Prostate gland (tissue), 2 donors: ENCODE measurements around the gene EHMT1. TPM values are rescaled to one million over a fixed set of nuclear protein-coding genes. Genes with fewer than 3 reads are reported as not detected.

ENCODE experiments used
- DNase-seq: peaks from one replicate; pipeline ENCODE4 v3.0.0-alpha.2; 2019; ENCODE audit warnings: low spot score
- H3K27ac ChIP-seq, 2 donors: fragments of 200-600 bp; sonication (generic); 2 replicates each; pipeline ENCODE4 v1.5.1; 2017 to 2019
- H3K27me3 ChIP-seq: fragments of 200-600 bp; sonication (generic); replicated peaks from 2 replicates; pipeline ENCODE4 v1.5.1; 2019; ENCODE audit not compliant: insufficient read depth
- H3K36me3 ChIP-seq, 2 donors: fragments of 200-600 bp; sonication (generic); 1 replicate in 1 of 2; 2 replicates in 1 of 2; pipeline versions ENCODE4 v1.5.1 to v1.8.1; 2017 to 2019
- H3K4me1 ChIP-seq: fragments of 200-600 bp; sonication (generic); replicated peaks from 2 replicates; pipeline ENCODE4 v1.5.1; 2019
- H3K4me3 ChIP-seq, 2 donors: fragments of 200-600 bp; sonication (generic); 2 replicates each; pipeline ENCODE4 v1.5.1; 2017 to 2019
- H3K9me3 ChIP-seq: fragments of 200-600 bp; sonication (generic); 2 replicates; pipeline ENCODE4 v1.5.1; 2017
- POLR2A ChIP-seq: fragments of 450-650 bp; IDR thresholded peaks from one replicate; pipeline ENCODE4 v1.6.1; 2016; ENCODE audit warnings: antibody characterized with exemption, mild to moderate bottlenecking
- POLR2AphosphoS5 ChIP-seq: sonication (generic); formaldehyde crosslinking; IDR thresholded peaks from one replicate; pipeline ENCODE4 v1.6.1; 2017; ENCODE audit warnings: antibody characterized with exemption
- WGBS: methylation state at CpG from one replicate; pipeline ENCODE4 v1.1.5; 2018; 5-methylcytosine and 5-hydroxymethylcytosine counted together
- intact Hi-C: fragments of 100-400 bp; cut with DNase I; formaldehyde crosslinking; loops from one replicate; pipeline ENCODE4 v1.14.2; 2022
- total RNA-seq, 2 donors: library from RNA; depleted of rRNA; stranded (reverse); fragments of >200 nt; gene quantifications; one replicate each; pipeline ENCODE4 v1.1.0, GENCODE V29; 2016
- TF ChIP-seq, protein P1 (sequence below), 4 experiments: fragments of 200-600 bp in 2 of 4; fragments of 450-650 bp in 2 of 4; sonication (generic) in 2 of 4; IDR thresholded peaks; 1 replicate in 3 of 4; 2 replicates in 1 of 4; pipeline ENCODE4 v1.5.1; 2016 to 2019; ENCODE audit warnings: antibody characterized with exemption in 4 of 4, mild to moderate bottlenecking in 2 of 4, moderate library complexity in 2 of 4

Gene EHMT1
- total RNA-seq, 2 donors from 2014 or later = 81.3 to 149 TPM

DNA sequence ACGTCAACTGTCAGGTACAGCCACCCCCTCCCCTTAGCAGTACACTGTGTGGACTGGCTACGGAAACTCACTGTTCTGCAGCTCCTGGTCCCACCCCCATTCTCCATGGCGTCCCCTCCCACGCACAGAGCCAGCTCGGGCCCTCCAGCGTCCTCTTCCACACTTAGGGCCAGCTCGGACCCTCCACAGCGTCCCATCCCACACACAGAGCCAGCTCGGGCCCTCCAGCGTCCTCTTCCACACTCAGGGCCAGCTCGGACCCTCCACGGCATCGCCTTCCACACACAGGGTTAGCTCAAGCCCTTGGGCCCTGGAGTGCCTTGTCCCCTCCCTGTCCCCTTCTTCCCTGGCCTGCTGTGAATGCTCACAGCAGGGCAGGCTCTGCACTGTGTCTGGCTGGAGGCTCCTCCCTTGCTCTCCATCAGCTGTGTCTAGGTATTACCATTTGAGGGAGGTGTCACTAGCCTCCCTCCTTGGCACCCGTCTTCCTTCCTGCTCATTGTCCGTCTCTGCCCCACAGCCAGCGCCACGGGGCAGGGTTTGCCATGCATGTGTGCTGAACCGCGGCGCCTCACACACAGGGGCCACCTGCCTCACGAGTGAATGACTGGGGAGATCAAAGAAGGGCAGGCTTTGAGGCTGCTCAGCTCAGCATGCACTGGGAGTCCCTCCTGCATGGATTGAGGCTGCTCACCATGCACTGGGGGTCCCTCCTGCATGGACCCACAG, 180.3 kb downstream of the EHMT1 start:
- Histone ChIP-seq H3K4me1 (no peaks in the 10 kb centered on the region), H3K9me3 (no peaks in the 10 kb centered on the region), H3K27me3 (no peaks in the 10 kb centered on the region), H3K27ac (no peak overlapping the region), H3K36me3 (peaks cover 0 to 4% of the 10 kb centered on the region in 2 donors), H3K4me3 (no peak overlapping the region)
- TF ChIP-seq POLR2AphosphoS5 = no peak
- TF ChIP-seq, protein P1, sequence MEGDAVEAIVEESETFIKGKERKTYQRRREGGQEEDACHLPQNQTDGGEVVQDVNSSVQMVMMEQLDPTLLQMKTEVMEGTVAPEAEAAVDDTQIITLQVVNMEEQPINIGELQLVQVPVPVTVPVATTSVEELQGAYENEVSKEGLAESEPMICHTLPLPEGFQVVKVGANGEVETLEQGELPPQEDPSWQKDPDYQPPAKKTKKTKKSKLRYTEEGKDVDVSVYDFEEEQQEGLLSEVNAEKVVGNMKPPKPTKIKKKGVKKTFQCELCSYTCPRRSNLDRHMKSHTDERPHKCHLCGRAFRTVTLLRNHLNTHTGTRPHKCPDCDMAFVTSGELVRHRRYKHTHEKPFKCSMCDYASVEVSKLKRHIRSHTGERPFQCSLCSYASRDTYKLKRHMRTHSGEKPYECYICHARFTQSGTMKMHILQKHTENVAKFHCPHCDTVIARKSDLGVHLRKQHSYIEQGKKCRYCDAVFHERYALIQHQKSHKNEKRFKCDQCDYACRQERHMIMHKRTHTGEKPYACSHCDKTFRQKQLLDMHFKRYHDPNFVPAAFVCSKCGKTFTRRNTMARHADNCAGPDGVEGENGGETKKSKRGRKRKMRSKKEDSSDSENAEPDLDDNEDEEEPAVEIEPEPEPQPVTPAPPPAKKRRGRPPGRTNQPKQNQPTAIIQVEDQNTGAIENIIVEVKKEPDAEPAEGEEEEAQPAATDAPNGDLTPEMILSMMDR (IDR thresholded peaks at IDR 0.05) = no peak
- TF ChIP-seq POLR2A = no peak
- 91% methylated on average over 21 of the region's 21 CpGs for WGBS
- intact Hi-C loops = no loop called here
- no peak for DNase-seq

DNA sequence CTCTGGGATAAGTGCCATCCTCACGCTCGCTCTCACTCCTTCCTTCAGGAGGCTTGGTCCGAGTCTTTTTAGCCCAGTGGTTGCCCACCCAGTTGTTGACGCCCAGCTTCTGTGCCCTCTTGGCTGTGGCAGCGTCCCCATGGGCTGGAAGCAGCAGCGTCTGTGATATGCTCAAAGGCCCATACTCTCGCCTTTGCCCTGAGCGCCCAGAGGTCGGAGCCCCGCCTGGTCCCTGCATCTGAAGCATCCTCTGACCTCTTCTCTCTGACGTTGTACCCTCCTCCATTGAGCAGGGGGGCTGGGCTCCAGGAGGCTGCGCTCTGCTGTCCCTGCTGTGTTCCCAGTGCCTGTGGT, 180.8 kb downstream of the EHMT1 start:
- WGBS = 92% methylated on average over 12 of the region's 12 CpGs
- H3K4me1 ChIP-seq = no peaks in the 10 kb centered on the region
- intact Hi-C loops = no loop called here
- H3K27me3 ChIP-seq = no peaks in the 10 kb centered on the region
- DNase-seq = no peak
- no peak overlapping the region for H3K4me3 ChIP-seq
- H3K36me3 ChIP-seq = peaks cover 0 to 4% of the 10 kb centered on the region in 2 donors
- no peaks in the 10 kb centered on the region for H3K9me3 ChIP-seq
- no peak overlapping the region for H3K27ac ChIP-seq
- TF ChIP-seq POLR2A = no peak
- no peak for TF ChIP-seq POLR2AphosphoS5
- TF ChIP-seq, protein P1 (IDR thresholded peaks at IDR 0.05) = no peak

DNA sequence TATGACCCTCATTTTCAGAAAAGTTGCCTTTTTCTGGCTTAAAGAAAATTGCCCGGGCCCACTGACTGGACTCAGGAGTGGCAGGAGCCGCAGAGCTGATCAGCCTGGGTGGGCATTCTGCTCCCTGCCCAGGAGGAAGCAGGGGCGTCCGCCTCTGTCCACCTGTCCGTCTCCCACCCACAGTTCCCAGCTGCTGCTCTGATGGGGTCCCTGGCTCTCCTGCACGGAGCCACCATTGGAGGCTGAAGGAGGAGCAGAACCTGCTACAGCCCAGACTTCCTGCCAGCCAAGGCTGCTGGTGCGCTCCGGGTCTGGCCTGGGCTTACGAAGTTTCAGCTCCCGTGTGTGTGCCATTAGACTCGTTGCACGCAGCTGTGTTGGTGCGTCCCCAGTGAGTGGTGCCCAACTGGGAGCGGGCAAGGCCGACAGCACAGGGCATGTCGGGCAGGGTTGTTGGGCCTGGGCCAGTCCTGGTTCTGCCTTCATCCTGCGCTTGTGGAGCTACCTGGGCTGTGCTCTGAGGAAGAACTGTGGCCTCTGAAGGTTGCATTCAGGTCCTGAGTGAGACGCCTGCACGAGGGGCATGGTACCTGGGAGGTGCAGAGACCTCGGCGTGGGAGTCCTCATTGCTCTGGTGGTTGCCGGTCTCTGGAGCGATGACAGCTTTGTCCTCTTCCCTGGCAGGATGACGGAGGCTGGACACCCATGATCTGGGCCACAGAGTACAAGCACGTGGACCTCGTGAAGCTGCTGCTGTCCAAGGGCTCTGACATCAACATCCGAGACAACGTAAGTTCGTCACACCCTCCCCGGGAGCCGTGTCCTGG, 181.6 kb downstream of the EHMT1 start:
- WGBS = 89% methylated on average over 31 of the region's 31 CpGs
- no peak for DNase-seq
- Histone ChIP-seq H3K27ac (no peak overlapping the region), H3K4me3 (no peak overlapping the region), H3K36me3 (peaks cover 0 to 4% of the 10 kb centered on the region in 2 donors), H3K27me3 (no peaks in the 10 kb centered on the region), H3K4me1 (no peaks in the 10 kb centered on the region), H3K9me3 (no peaks in the 10 kb centered on the region)
- TF ChIP-seq POLR2A = no peak
- intact Hi-C loops = no loop called here

DNA sequence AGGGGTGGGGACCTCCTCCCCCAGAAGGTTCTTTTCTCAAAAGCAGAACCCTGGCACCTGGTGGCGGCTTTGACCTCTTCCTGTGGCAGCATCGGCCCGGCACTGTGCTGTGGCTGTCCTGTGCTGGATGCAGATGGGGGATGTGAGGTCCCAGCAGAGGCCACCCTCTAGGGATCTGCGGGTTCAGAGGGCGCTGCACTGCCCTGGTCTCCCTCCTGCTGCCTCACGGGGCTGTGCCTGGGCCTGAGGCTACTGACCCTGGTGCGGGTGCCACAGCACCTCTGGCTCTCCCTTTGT, 182.2 kb downstream of the EHMT1 start:
- Histone ChIP-seq H3K4me3 (no peak overlapping the region), H3K27me3 (no peaks in the 10 kb centered on the region), H3K9me3 (no peaks in the 10 kb centered on the region), H3K4me1 (no peaks in the 10 kb centered on the region), H3K36me3 (peaks cover 0 to 4% of the 10 kb centered on the region in 2 donors), H3K27ac (no peak overlapping the region)
- no peak for TF ChIP-seq POLR2A
- no peak for TF ChIP-seq POLR2AphosphoS5
- TF ChIP-seq, protein P1 (IDR thresholded peaks at IDR 0.05) = no peak
- DNase-seq = no peak
- 92% methylated on average over 7 of the region's 7 CpGs for WGBS
- intact Hi-C loops = no loop called here

DNA sequence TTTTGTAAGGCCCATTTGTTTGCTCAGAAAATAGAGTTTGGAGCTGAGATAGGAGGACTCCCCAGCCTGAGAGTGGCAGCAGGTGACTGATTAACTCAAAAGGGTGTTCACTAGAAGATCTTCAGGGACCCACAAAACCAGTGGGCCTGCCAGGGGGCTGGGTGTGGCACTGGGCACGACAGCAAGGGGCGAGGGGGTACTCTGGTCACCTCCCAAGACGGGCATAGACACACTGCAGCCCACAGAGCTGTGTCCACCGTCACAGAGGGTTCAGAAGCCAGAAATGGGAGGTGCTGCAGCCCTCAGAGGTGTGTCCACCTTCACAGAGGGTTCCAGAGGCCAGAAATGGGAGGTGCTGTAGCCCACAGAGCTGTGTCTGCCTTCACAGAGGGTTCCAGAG, 183.2 kb downstream of the EHMT1 start:
- DNase-seq = no peak
- H3K27ac ChIP-seq = no peak overlapping the region
- intact Hi-C loops = no loop called here
- H3K36me3 ChIP-seq = peaks cover 0 to 4% of the 10 kb centered on the region in 2 donors
- no peaks in the 10 kb centered on the region for H3K4me1 ChIP-seq
- H3K27me3 ChIP-seq = no peaks in the 10 kb centered on the region
- H3K9me3 ChIP-seq = no peaks in the 10 kb centered on the region
- WGBS = 65% methylated on average over 4 of the region's 4 CpGs
- TF ChIP-seq POLR2A (no peak), POLR2AphosphoS5 (no peak)
- TF ChIP-seq, protein P1 (IDR thresholded peaks at IDR 0.05) = no peak
- no peak overlapping the region for H3K4me3 ChIP-seq
